Activated T-cell treated with anti-CD3 and anti-CD28 coated beads, Interleukin-2, amount 50 U/mL, for 48 hours (primary cell): Measurements from ENCODE around the gene SPA17.
A peak's percentile ranks its signal among the peaks of the same experiment; 100 is the strongest.

Experiments
- DNase-seq, 2 experiments: peaks; one replicate each; pipeline ENCODE4 v3.0.0-alpha.2; 2020

Gene SPA17

GRCh38 chr11:124727474-124727873, 53.8 kb downstream of the SPA17 start:
- no peak for DNase-seq

GRCh38 chr11:124728134-124728533, 54.4 kb downstream of the SPA17 start:
- no peak for DNase-seq

- no peak for DNase-seq
Observed at GRCh38 chr11:124729571-124729970, 55.9 kb downstream of the SPA17 start.

- no peak for DNase-seq
Observed at GRCh38 chr11:124732230-124732629, 58.5 kb downstream of the SPA17 start.

- DNase-seq: no peak
Observed at GRCh38 chr11:124736736-124737135, 63.0 kb downstream of the SPA17 start.

- DNase-seq: no peak
Observed at GRCh38 chr11:124737638-124738305, 64.1 kb downstream of the SPA17 start.

- no peak for DNase-seq
Observed at GRCh38 chr11:124738713-124739478, 65.2 kb downstream of the SPA17 start.

GRCh38 chr11:124739479-124740276, 66.0 kb downstream of the SPA17 start, which contains the start of gene NRGN:
Gene NRGN, plus strand, starts transcription at chr11:124739942. Its CDS starts 143 bp downstream, at chr11:124740085.
- peak; percentile 91 for DNase-seq

GRCh38 chr11:124740277-124740882, 66.7 kb downstream of the SPA17 start:
- peak; percentile 74 to 81 for DNase-seq

GRCh38 chr11:124742555-124742954, 68.9 kb downstream of the SPA17 start:
- no peak for DNase-seq

GRCh38 chr11:124743050-124743449, 69.3 kb downstream of the SPA17 start:
- no peak for DNase-seq

GRCh38 chr11:124745270-124745834, 71.6 kb downstream of the SPA17 start:
- DNase-seq: no peak

GRCh38 chr11:124745835-124746620, 72.3 kb downstream of the SPA17 start:
- peak; percentile 59 to 67 for DNase-seq

GRCh38 chr11:124746621-124747243, 73.0 kb downstream of the SPA17 start:
- DNase-seq: peak; percentile 82 to 86
